NCI-H1694 (cell line): ENCODE results near the gene WDR88.
A peak's percentile ranks its signal among the peaks of the same experiment; 100 is the strongest.
"Not testable (repeated sequence)": the region's sequence is repeated elsewhere in the genome, so short reads cannot be mapped to it uniquely, and the experiment has no call there.

Experiments
- DNase-seq: peaks from one replicate; lab custom pipeline; 2025; lab: John Stamatoyannopoulos, UW

The WDR88 gene, protein sequence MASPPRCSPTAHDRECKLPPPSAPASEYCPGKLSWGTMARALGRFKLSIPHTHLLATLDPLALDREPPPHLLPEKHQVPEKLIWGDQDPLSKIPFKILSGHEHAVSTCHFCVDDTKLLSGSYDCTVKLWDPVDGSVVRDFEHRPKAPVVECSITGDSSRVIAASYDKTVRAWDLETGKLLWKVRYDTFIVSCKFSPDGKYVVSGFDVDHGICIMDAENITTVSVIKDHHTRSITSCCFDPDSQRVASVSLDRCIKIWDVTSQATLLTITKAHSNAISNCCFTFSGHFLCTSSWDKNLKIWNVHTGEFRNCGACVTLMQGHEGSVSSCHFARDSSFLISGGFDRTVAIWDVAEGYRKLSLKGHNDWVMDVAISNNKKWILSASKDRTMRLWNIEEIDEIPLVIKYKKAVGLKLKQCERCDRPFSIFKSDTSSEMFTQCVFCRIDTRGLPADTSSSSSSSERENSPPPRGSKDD

GRCh38 chr19:33132021-33132420 is at the start of gene WDR88:
Gene WDR88, plus strand, starts transcription at chr19:33132114. Its CDS starts 56 bp downstream, at chr19:33132170.
- DNase-seq, result no peak

- DNase-seq, result no peak
Measured at GRCh38 chr19:33085570-33086128, 46.3 kb upstream of the WDR88 start.

- DNase-seq, result no peak
Measured at GRCh38 chr19:33086955-33087354, 45.0 kb upstream of the WDR88 start.

- no peak for DNase-seq
Measured at GRCh38 chr19:33089010-33089409, 42.9 kb upstream of the WDR88 start.

- DNase-seq, result no peak
Measured at GRCh38 chr19:33090179-33090578, 41.7 kb upstream of the WDR88 start.

GRCh38 chr19:33093420-33094210 is 38.3 kb upstream of the WDR88 start:
- no peak for DNase-seq

DNA sequence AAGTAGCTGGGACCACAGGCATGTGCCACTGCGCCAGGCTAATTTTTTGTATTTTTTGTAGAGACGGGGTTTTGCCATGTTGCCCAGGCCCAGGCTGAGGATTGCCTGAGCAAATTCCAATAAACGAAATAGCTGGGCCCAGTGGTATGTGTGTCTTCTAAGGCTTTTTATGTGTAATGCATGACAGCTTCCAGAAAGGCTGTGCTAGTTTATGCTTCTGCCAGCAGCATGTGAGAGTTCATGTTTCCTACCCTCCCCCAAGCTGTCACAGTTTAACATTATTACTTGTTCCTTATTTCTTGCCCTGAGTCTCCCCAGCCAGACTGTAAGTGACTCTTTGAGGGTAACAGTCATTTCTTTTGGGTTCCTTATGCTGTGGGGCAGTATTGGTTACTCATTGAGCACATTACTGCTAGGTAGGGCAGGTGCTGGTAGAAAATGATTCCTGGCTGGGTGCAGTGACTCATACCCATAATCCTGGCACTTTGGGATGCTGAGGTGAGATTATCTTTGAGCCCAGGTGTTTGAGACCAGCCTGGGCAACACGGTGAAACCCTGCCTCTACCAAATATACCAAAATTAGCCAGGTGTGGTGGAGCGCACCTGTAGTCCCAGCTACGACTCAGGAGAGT is 37.4 kb upstream of the WDR88 start:
- DNase-seq, result no peak

DNA sequence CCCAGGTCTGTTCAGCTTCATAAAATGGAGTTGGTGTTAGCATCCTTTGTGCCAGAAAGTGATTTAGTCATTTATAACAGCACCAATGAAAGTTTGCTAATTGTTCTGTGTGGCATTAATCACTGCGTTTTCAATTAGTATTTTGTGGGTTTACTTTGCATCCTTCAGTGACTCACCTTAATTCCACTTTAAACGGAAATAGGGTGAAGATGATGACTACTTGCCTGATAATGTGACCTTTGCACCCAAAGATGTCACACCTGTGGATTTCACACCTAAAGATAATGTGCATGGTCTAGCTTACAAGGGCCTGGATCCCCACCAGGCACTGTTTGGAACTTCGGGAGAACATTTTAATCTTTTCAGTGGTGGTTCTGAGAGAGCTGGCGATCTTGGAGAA is 35.9 kb upstream of the WDR88 start:
- DNase-seq, result no peak

DNA sequence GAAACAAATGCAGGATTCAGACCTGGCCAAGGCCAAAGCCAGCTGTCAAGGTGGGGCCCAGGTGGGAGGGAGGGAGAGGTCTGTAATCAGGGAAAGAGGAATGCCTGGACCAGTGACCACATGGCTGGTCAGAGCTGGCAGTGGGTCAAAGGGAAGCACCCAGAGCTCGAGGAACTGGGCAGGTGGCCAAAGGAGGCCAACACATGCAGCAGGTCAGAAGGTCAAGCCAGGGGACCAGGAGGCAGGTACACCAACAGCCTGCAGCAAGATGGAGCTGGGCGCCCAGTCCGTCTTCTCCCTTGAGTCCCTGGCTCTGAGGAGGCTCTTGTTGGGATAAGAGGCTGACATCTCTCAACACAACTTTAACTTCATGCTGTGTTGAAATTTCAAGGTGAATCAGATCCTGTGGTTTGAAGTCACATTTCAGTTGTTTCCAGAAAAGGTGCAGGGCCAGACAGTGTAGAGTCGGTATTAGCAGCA is 33.8 kb upstream of the WDR88 start:
- no peak for DNase-seq

- DNase-seq, result no peak
Measured at GRCh38 chr19:33100894-33101644, 30.8 kb upstream of the WDR88 start.

DNA sequence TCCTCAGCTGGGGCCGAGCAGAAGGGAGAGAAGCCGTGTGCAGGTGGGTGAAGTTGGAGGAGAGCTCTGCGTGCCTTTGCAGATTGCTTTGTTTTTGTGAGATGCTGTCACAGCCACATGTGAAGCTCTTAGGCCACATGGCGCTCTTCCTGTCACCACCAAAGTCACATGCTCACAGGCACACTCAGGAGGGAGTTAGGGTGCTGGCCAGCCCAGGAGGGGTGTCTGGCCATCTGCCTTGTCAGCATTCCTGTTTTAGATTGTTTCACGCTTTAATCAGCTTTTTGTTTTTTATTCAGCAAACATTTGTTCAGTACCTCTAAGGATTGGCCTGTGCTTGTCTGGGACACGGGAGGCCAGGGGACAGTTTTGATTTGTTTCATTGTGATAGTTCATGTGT is 29.0 kb upstream of the WDR88 start:
- no peak for DNase-seq

DNA sequence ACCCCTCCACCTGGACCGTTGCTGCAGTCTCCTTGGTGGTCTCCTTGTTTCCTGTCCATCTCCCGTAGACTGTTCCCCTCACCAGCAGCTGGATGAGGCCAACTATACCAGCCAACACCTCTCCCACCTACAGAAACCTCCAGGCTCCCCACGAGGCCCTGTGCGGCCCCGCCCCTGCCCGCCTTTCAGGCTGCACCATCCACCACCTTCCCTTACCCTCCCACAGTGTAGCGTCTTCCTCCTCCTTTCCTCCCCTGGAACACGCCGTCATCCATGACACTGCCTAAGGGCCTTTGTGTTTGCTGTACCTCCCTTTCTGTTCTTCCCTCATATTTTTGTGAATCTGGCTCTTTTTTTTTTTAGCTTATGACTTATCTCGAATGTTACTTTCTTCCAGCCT is 23.8 kb upstream of the WDR88 start:
- no peak for DNase-seq

DNA sequence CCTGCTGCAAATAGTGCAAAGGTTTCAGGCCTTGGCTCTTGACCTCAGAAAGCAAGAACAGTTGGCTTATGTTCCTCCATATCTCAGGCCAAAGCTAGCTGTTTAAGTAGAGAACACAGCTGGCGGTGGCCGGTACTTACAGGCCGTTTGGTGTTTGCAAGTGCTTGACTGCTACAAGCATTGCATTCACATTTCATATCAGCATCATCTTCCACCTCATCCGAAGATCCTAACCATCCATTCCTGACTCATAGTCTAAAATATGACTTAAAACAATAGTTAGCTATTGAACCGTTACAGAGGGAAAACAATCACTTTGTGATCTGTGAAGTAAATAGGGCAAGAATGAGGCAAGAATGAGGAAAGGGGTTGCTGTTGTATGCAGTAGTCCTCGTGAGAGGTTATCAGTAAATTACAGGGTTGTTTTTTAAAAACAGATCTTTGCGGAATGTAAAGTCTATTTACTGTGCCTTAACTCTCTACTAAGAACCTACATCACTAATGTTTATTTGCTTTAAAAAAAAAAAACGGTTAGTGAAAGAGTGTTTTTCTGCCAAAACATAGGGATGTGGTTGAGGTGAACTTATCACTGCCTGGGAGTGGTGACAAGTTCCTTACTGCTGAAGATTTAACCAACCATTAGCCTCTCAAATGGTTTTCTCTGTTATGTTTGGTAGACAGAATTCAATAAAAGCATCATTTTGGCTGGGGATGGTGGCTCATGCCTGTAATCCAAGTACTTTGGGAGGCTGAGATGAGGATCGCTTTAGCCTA is 21.6 kb upstream of the WDR88 start:
- DNase-seq, result no peak

DNA sequence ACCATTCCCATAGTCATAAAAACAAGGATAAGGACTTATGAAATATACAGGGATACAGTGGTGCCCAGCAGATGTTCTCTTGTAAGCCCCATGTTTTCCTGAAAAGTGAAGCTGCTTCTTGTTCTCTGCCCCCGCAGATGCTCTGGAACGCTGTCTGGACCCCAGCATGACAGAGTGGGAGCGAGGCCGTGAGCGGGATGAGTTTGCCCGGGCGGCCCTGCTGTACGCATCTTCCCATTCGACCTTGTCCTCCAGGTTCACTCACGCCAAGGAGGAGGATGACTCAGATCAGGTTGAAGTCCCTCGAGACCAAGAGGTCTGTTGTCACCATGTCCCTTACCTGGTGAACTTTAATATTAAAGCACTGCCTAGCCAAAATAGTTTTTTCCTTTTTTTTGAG is 20.3 kb upstream of the WDR88 start:
- no peak for DNase-seq

DNA sequence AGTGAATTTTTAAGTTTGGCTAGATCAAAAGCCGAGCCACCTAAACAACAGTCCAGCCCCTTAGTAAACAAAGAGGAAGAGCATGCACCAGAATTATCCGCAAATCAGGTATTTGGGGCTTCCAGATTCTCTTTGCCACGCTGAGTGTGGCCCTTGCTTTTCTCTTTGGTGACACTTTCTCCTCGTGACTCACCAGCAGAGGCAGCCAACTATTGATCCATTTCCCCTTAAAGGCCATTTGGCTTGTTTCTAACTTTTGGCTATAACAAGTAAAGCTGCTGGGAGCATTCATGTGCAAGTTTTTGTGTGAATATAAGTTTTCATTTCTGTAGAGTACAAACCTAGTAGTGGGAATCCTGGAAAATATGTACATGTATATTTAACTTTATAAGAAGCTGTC is 17.6 kb upstream of the WDR88 start:
- no peak for DNase-seq

DNA sequence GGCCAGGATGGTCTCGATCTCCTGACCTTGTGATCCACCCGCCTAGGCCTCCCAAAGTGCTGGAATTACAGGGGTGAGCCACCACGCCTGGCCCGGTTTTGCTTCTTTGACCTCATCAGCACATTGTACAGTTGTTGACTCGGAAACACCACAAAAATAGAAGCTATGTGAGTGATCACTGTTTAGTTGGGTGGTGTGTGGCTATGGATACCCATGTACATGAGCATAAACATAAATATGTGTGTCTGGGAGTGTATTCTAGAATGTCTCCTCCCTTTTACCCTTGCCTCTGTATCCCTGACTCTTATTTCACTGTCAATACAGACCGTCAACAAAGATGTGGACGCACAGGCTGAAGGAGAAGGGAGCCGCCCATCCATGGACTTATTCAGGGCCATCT is 14.4 kb upstream of the WDR88 start:
- no peak for DNase-seq

GRCh38 chr19:33118643-33119042 is 13.3 kb upstream of the WDR88 start:
- no peak for DNase-seq

DNA sequence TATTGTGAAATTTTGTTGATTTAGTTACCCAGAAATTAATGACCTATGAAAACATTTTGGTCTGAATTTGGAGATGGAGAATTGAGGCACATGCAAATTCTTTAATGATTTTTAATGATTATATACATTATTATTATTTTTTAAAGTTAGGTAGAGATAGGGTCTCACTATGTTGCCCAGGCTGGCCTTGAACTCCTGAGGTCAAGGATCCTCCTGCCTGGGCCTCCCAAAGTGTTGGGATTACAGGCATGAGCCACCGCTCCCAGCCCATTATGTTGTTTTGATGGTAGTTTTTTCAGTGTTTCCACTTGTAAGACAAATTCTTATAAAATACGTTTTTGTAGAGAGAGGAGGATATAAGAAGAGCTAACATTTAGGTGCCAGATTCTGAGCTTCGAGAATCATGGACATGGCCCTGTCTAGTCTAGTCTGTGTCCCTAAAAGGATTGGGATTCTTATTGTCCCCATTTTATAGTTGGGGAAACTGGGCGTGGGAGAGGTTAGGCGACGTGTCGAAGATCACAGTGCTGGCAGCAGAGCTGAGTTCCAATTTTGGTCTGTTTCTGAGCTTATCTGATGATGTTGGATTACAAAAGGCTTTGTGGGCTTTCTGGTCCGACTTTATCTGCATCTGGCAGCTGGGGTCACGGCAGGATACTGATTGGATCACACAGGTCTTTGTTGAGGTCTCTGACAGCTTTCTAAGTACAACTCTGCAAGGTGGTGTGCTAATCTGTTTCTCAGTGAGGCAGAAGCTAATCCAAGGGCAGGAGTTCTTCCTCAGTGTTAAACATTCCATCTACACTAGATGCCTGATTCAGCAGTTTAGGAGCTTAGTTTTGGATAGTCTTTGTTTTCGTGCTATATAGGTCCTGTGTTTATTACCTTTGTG is 7.5 kb upstream of the WDR88 start:
- no peak for DNase-seq

GRCh38 chr19:33125929-33126388 is 6.0 kb upstream of the WDR88 start:
- peak; percentile 4 for DNase-seq

GRCh38 chr19:33126712-33127111 is 5.2 kb upstream of the WDR88 start:
- DNase-seq, result not testable (repeated sequence)
